Pancreas (tissue), 10 donors: ENCODE results near the gene RSPH9. TPM values are rescaled to one million over a fixed set of nuclear protein-coding genes. Genes with fewer than 3 reads are reported as not detected.
"Not testable (repeated sequence)": the region's sequence is repeated elsewhere in the genome, so short reads cannot be mapped to it uniquely, and the experiment has no call there.

ENCODE experiments used
- ATAC-seq, 4 donors: fragments of 200-7000 bp; cut with Tn5 transposase; one replicate each; pipeline versions ENCODE4 v1.8.0 to v1.9.1; 2020; ENCODE audit warnings: mild to moderate bottlenecking in 4 of 4, moderate library complexity in 4 of 4
- DNase-seq, 6 donors: peaks; one replicate each; pipeline ENCODE4 v3.0.0-alpha.2; 2020
- FAIRE-seq: peaks from 2 replicates; lab custom pipeline; 2012; peaks lifted over from hg19 to GRCh38; lab: Jason Lieb, UNC
- H3K27ac ChIP-seq, 4 donors: fragments of 200-600 bp; sonication (generic); 1 replicate in 3 of 4; 2 replicates in 1 of 4; pipeline versions ENCODE4 v1.5.0 to v1.8.0; 2020
- H3K27me3 ChIP-seq, 4 donors: fragments of 200-600 bp; one replicate each; pipeline ENCODE4 v1.8.0; 2021
- H3K36me3 ChIP-seq, 3 donors: fragments of 200-600 bp; sonication (generic) in 1 of 3; one replicate each; pipeline versions ENCODE4 v1.5.0 to v1.8.0; 2020 to 2021
- H3K4me1 ChIP-seq, 3 donors: fragments of 200-600 bp; one replicate each; pipeline ENCODE4 v1.8.0; 2021
- H3K4me3 ChIP-seq, 4 donors: fragments of 200-600 bp; sonication (generic) in 2 of 4; one replicate each; pipeline versions ENCODE4 v1.5.0 to v1.8.0; 2020 to 2021
- H3K9me3 ChIP-seq, 4 donors: fragments of 200-600 bp; one replicate each; pipeline ENCODE4 v1.8.0; 2021
- CTCF ChIP-seq, 4 donors: fragments of 200-600 bp; sonication (generic) in 3 of 4; IDR thresholded peaks; one replicate each; pipeline versions ENCODE4 v1.5.0 to v1.8.0; 2021; ENCODE audit warnings: antibody characterized with exemption in 4 of 4
- WGBS, 2 donors: extraction: QIAGEN DNeasy Blood & Tissue Kit; methylation state at CpG; one replicate each; pipeline ENCODE4 v1.1.7; 2013; 5-methylcytosine and 5-hydroxymethylcytosine counted together
- intact Hi-C, 3 donors: fragments of 100-400 bp; cut with DNase I; formaldehyde crosslinking; loops; one replicate each; pipeline versions ENCODE4 v1.11.1 to v1.14.2; 2022
- polyA plus RNA-seq, 2 donors: library from polyadenylated mRNA; stranded (reverse); fragments of 200-250 nt; gene quantifications; one replicate each; pipeline ENCODE4 v1.2.3, GENCODE V29; 2013
- total RNA-seq, 6 donors: library from RNA; stranded (reverse); fragmentation: NEBNext Ultra II Directional in 4 of 6; extraction: Animal tissue kit (Norgen Biotek cat#: 25700) in 4 of 6; gene quantifications; one replicate each; pipeline versions ENCODE4 v1.2.1 to v1.2.4, GENCODE V29; 2021 to 2023
- donor health status: healthy with polysubstance abuse.
- donor health status: DM: no; HTN: no; CAD: no; lungs with moderate emphysema.
- donor health status: DM: no; HTN: no; CAD: no.
- donor health status: control.
- donor health status: control.
- donor health status: Bipolar disorder and iron deficiency.
- donor health status: DM: yes; HTN: yes; CAD: no.
- donor health status: DM: no; HTN: no; CAD: no.
- donor health status: DM: no; HTN: no; CAD: no.
- donor health status: DM: yes; HTN: yes; CAD: no.

RSPH9 gene
- total and polyA plus RNA-seq, 8 donors: 0.06 to 1.1 (median 0.12) TPM; not detected in 3

- Histone ChIP-seq H3K27ac (no peak overlapping the region), H3K27me3 (no peaks in the 10 kb centered on the region), H3K36me3 (peaks cover 0 to 22% (median 20%) of the 10 kb centered on the region in 3 donors), H3K4me3 (no peak overlapping the region), H3K4me1 (peaks cover 0 to 22% (median 13%) of the 10 kb centered on the region in 3 donors), H3K9me3 (no peaks in the 10 kb centered on the region)
- no peak for TF ChIP-seq CTCF (IDR thresholded peaks at IDR 0.05)
- intact Hi-C loops: no loop called here
- ATAC-seq: no peak
- no peak for DNase-seq
- FAIRE-seq: no peak
- 90 to 93% methylated on average over 21 of the region's 21 CpGs for WGBS, 2 donors
These were observed 4.6 kb upstream of the RSPH9 start for GRCh38 chr6:43639984-43640800.

DNA sequence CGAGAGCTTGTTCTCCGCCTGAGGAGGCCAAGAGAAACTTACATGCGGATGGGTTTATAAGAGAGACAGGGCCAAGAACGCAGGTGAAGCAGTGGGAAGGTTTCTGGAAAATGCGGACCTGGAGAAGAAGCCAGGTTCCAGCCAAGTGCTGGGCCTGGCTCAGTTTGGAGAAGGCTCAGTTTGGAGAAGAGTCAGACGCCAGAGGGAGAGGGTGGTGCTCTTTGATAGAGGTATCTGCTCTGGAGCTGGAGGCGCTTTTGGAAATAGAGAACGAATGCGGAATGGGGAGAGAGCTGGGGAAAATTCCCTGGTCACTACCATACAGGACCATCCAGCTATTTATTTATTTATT lies 753 bp downstream of the RSPH9 start:
- no peak overlapping the region for H3K27ac ChIP-seq
- ATAC-seq: no peak

GRCh38 chr6:43647613-43648012 lies 2.8 kb downstream of the RSPH9 start:
- no peak for DNase-seq
- no peak overlapping the region for H3K27ac ChIP-seq
- H3K4me1 ChIP-seq: peaks cover 0 to 4% (median 0%) of the 10 kb centered on the region in 3 donors
- 78 to 90% methylated on average over 3 of the region's 3 CpGs for WGBS, 2 donors
- H3K9me3 ChIP-seq: no peaks in the 10 kb centered on the region
- no peak for TF ChIP-seq CTCF (IDR thresholded peaks at IDR 0.05)
- no peak overlapping the region for H3K4me3 ChIP-seq
- H3K36me3 ChIP-seq: no peaks in the 10 kb centered on the region
- ATAC-seq: no peak
- intact Hi-C loops: no loop called here
- H3K27me3 ChIP-seq: no peaks in the 10 kb centered on the region
- no peak for FAIRE-seq

More for the DNA sequence above, 753 bp downstream of the RSPH9 start:
- Histone ChIP-seq H3K4me1 (peaks cover 0 to 4% (median 0%) of the 10 kb centered on the region in 3 donors), H3K9me3 (no peaks in the 10 kb centered on the region), H3K36me3 (peaks cover 0 to 12% (median 11%) of the 10 kb centered on the region in 3 donors), H3K27me3 (no peaks in the 10 kb centered on the region), H3K4me3 (peak overlapping the region in 3 of 4 donors; percentile 22 to 41 (median 26))
- DNase-seq (no peak), FAIRE-seq (no peak)
- TF ChIP-seq CTCF (IDR thresholded peaks at IDR 0.05): no peak
- WGBS, 2 donors: 20 to 26% methylated on average over 9 of the region's 9 CpGs
- intact Hi-C loops: no loop called here

DNA sequence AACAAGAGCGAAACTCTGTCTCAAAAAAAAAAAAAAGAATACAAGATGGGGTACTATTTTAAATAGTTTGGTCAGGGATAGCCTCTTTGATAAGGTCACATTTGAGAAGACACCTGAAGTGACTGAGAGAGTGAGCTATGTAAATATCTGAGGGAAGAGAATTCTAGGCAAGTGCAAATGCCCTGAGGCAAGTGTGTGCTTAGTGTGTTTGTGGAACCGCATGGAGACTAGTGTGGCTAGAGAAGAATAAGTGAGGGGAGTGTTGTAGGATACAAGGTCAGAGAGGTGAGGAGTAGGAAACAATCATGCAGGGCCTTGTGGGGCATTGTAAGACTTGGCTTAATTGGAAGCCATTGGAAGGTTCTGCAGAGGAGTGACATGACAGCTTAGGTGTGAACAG lies 3.4 kb downstream of the RSPH9 start:
- Histone ChIP-seq H3K27ac (no peak overlapping the region), H3K4me3 (no peak overlapping the region), H3K4me1 (peaks cover 0 to 4% (median 0%) of the 10 kb centered on the region in 3 donors), H3K27me3 (no peaks in the 10 kb centered on the region), H3K9me3 (no peaks in the 10 kb centered on the region), H3K36me3 (no peaks in the 10 kb centered on the region)
- no peak for ATAC-seq
- intact Hi-C loops: no loop called here
- FAIRE-seq: no peak
- TF ChIP-seq CTCF (IDR thresholded peaks at IDR 0.05): no peak
- WGBS, 2 donors: 89 to 93% methylated on average over 2 of the region's 2 CpGs
- no peak for DNase-seq

DNA sequence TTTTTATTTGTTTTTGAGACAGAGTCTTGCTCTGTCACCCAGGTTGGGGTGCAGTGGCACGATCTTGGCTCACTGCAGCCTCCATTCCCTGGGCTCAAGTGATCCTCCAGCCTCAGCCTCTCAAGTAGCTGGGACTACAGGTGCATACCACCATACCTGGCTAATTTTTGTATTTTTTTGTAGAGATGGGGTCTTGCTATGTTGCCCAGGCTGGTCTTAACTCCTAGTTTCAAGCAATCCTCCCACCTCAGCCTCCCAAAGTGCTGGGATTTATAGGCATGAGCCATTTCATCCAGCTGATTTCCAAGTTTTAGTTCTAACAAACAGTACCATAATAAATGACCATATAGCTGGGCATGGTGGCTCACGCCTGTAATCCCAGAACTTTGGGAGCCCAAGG lies 8.0 kb downstream of the RSPH9 start:
- H3K4me1 ChIP-seq, H3K36me3 ChIP-seq, DNase-seq, H3K27ac ChIP-seq, H3K9me3 ChIP-seq, ATAC-seq, FAIRE-seq, H3K27me3 ChIP-seq, H3K4me3 ChIP-seq, intact Hi-C loops: not testable (repeated sequence)
- WGBS, 2 donors: 84 to 92% methylated on average over 2 of the region's 2 CpGs
